HEK293 (cell line): ENCODE measurements around the gene PPARGC1A.

ENCODE experiments used
- CTCF ChIA-PET: fragments of 350-600 bp; formaldehyde crosslinking; extraction: SDS; loops from one replicate; lab custom pipeline; 2021; ENCODE audit warnings: antibody characterized with exemption; lab: Yijun Ruan, JAX
- POLR2A ChIA-PET: fragments of 300-600 bp; formaldehyde crosslinking; extraction: SDS; loops from one replicate; lab custom pipeline; 2020; ENCODE audit warnings: antibody characterized with exemption, inconsistent platforms; lab: Yijun Ruan, JAX
- H3K27ac ChIP-seq: fragments of 200-500 bp; sonication (Bioruptor generic); 2 replicates; pipeline ENCODE4 v1.5.1; 2014; ENCODE audit warnings: low read depth, low read length, control low read depth, inconsistent platforms; ENCODE audit errors: extremely low read depth
- H3K36me3 ChIP-seq, 2 experiments: fragments of 200-500 bp in 1 of 2; sonication (Bioruptor generic) in 1 of 2; 1 replicate in 1 of 2; 2 replicates in 1 of 2; pipeline ENCODE4 v1.5.1; 2014 to 2017; ENCODE audit warnings: inconsistent platforms in 2 of 2, low read length in 2 of 2; ENCODE audit not compliant: control insufficient read depth in 2 of 2, insufficient read depth in 1 of 2
- H3K4me1 ChIP-seq: fragments of 200-500 bp; sonication (Bioruptor generic); 2 replicates; pipeline ENCODE4 v1.5.1; 2014; ENCODE audit warnings: mild to moderate bottlenecking, low read length, inconsistent platforms; ENCODE audit not compliant: control insufficient read depth, insufficient read depth
- H3K4me3 ChIP-seq: 2 replicates; pipeline ENCODE4 v1.5.1; 2011; ENCODE audit warnings: low read depth, mild to moderate bottlenecking, control low read depth, low read length, moderate library complexity
- H3K9me3 ChIP-seq: fragments of 200-500 bp; sonication (Bioruptor generic); 2 replicates; pipeline ENCODE4 v1.5.1; 2014; ENCODE audit warnings: low read depth, low read length, inconsistent platforms; ENCODE audit not compliant: control insufficient read depth, insufficient read depth
- PRDM10 ChIP-seq: fragments of 450-650 bp; formaldehyde crosslinking; IDR thresholded peaks from 2 replicates; pipeline ENCODE4 v1.5.1; 2016; ENCODE audit warnings: missing biosample characterization, missing genetic modification characterization
- SETDB1 ChIP-seq: IDR thresholded peaks from one replicate; pipeline ENCODE4 v1.6.1; 2017; ENCODE audit warnings: mild to moderate bottlenecking, low read length, moderate library complexity, mixed read lengths; ENCODE audit not compliant: insufficient read length

Gene PPARGC1A

GRCh38 chr4:23745377-23745776 is 144.5 kb downstream of the PPARGC1A start:
- no peaks in the 10 kb centered on the region for H3K9me3 ChIP-seq
- no peak overlapping the region for H3K27ac ChIP-seq
- no peak overlapping the region for H3K4me3 ChIP-seq
- no peaks in the 10 kb centered on the region for H3K4me1 ChIP-seq
- ChIA-PET CTCF (no interaction called here), POLR2A (no interaction called here)
- no peak for TF ChIP-seq PRDM10 (tag by site-specific recombination)
- TF ChIP-seq SETDB1, result peak; percentile 17
- H3K36me3 ChIP-seq, result no peaks in the 10 kb centered on the region
